GM13977 (cell line): ENCODE data around the gene LRRC42.

Experiments
- DNase-seq: peaks from one replicate; pipeline ENCODE4 v3.0.0; 2012; ENCODE audit warnings: low spot score
- CTCF ChIP-seq: IDR thresholded peaks from 2 replicates; pipeline ENCODE4 v1.5.1; 2012; ENCODE audit warnings: mild to moderate bottlenecking, control low read depth; ENCODE audit not compliant: insufficient read depth; ENCODE audit errors: extremely low read depth, missing control alignments
- in situ Hi-C: fragments of 300-500 bp; cut with MboI; formaldehyde crosslinking; loops from one replicate; pipeline ENCODE4 v1.12.0; 2022; ENCODE audit warnings: low sequenced_read_pairs, low pct_unique_long_range_greater_than_20kb, mixed read lengths, inconsistent platforms; ENCODE audit not compliant: unreplicated experiment

The LRRC42 gene

GRCh38 chr1:53938136-53938830, 7.9 kb upstream of the LRRC42 start:
- TF ChIP-seq CTCF, result no peak
- no peak for DNase-seq
- in situ Hi-C loops, result no loop called here

- no peak for DNase-seq
- in situ Hi-C loops, result no loop called here
- no peak for TF ChIP-seq CTCF
Measured at GRCh38 chr1:53942127-53942957, 3.8 kb upstream of the LRRC42 start.

GRCh38 chr1:53943090-53943489, 3.1 kb upstream of the LRRC42 start:
- no peak for DNase-seq
- in situ Hi-C loops, result no loop called here
- TF ChIP-seq CTCF, result no peak

- DNase-seq, result no peak
- no peak for TF ChIP-seq CTCF
- in situ Hi-C loops, result no loop called here
Measured at GRCh38 chr1:53943490-53944043, 2.6 kb upstream of the LRRC42 start.

GRCh38 chr1:53944469-53945182, 1.5 kb upstream of the LRRC42 start:
- TF ChIP-seq CTCF, result no peak
- in situ Hi-C loops, result no loop called here
- no peak for DNase-seq

- in situ Hi-C loops, result no loop called here
- TF ChIP-seq CTCF, result no peak
- DNase-seq, result peak; percentile 51
Measured at GRCh38 chr1:53945183-53945432, 1.0 kb upstream of the LRRC42 start.
